Measurements from ENCODE around the gene RAD51B. TPM values are rescaled to one million over a fixed set of nuclear protein-coding genes. Genes with fewer than 3 reads are reported as not detected.

The RAD51B gene
- total RNA-seq, 1 experiment from 2014 or later: 20.0 TPM

GRCh38 chr14:68404652-68405183 lies 585.1 kb downstream of the RAD51B start (continued):
- TF ChIP-seq ZBTB33 (IDR thresholded peaks at IDR 0.05; ENCODE audit: extremely low read depth, insufficient replicate concordance, low read length): no peak
- no peak for TF ChIP-seq POLR2AphosphoS5 (IDR thresholded peaks at IDR 0.05; ENCODE audit: low read depth, low read length)
- no peak for TF ChIP-seq EGR1 (IDR thresholded peaks at IDR 0.05; ENCODE audit: low read depth)
- no peak for TF ChIP-seq SRF (IDR thresholded peaks at IDR 0.05; ENCODE audit: low read depth)
- no peak for TF ChIP-seq ZNF274 (IDR thresholded peaks at IDR 0.05; ENCODE audit: low read depth, low read length)
- TF ChIP-seq FOSL1 (IDR thresholded peaks at IDR 0.05; ENCODE audit: low read depth): no peak
- TF ChIP-seq EZH2 (IDR thresholded peaks at IDR 0.05): no peak
- TF ChIP-seq, protein P1, sequence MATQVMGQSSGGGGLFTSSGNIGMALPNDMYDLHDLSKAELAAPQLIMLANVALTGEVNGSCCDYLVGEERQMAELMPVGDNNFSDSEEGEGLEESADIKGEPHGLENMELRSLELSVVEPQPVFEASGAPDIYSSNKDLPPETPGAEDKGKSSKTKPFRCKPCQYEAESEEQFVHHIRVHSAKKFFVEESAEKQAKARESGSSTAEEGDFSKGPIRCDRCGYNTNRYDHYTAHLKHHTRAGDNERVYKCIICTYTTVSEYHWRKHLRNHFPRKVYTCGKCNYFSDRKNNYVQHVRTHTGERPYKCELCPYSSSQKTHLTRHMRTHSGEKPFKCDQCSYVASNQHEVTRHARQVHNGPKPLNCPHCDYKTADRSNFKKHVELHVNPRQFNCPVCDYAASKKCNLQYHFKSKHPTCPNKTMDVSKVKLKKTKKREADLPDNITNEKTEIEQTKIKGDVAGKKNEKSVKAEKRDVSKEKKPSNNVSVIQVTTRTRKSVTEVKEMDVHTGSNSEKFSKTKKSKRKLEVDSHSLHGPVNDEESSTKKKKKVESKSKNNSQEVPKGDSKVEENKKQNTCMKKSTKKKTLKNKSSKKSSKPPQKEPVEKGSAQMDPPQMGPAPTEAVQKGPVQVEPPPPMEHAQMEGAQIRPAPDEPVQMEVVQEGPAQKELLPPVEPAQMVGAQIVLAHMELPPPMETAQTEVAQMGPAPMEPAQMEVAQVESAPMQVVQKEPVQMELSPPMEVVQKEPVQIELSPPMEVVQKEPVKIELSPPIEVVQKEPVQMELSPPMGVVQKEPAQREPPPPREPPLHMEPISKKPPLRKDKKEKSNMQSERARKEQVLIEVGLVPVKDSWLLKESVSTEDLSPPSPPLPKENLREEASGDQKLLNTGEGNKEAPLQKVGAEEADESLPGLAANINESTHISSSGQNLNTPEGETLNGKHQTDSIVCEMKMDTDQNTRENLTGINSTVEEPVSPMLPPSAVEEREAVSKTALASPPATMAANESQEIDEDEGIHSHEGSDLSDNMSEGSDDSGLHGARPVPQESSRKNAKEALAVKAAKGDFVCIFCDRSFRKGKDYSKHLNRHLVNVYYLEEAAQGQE (IDR thresholded peaks at IDR 0.05; ENCODE audit: low read depth): no peak

DNA sequence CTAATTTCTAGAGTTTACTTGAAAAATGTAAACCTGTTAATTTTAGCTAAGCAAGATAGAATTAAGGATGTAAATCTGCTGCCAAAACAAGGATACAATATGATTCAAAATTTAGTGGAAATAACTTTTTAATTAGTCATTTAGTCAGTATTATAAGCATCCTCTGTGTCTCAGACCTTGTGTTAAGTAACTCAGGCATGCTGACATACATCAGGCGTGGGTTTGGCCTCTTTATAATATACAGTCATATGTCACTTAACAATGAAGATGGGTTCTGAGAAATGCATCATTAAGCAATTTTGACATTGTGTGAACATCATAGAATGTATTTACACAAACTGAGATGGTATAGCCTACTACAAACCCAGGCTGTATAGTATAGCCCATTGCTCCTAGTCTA lies 586.4 kb downstream of the RAD51B start:
- POLR2A ChIA-PET: no interaction called here
- intact Hi-C loops (cut with micrococcal nuclease): no loop called here
- CTCF ChIA-PET: no interaction called here

More for the DNA sequence above, 586.4 kb downstream of the RAD51B start:
- BruUV-seq (replicated peaks): no TSS peak
- TF ChIP-seq POLR2A (IDR thresholded peaks at IDR 0.05; ENCODE audit: borderline replicate concordance, extremely low read depth, insufficient read depth, insufficient read length): no peak
- TF ChIP-seq ZFX (IDR thresholded peaks at IDR 0.05): no peak
- TF ChIP-seq FOSL1 (IDR thresholded peaks at IDR 0.05; ENCODE audit: low read depth): no peak
- no peak for TF ChIP-seq ELF1 (IDR thresholded peaks at IDR 0.05; ENCODE audit: borderline replicate concordance, low read depth)
- Histone ChIP-seq H2AFZ (ENCODE audit: low read depth, low read length, poor library complexity, severe bottlenecking) (no peak overlapping the region), H3K9me2 (ENCODE audit: insufficient read depth) (no peaks in the 10 kb centered on the region), H3K4me2 (ENCODE audit: low read length) (no peak overlapping the region), H3K9ac (ENCODE audit: low read length) (no peak overlapping the region), H4K20me1 (ENCODE audit: insufficient read depth) (no peaks in the 10 kb centered on the region), H3K9me3 (ENCODE audit: control insufficient read depth in 1 of 2, insufficient read depth in 1 of 2, low read depth in 1 of 2, low read length in 2 of 2) (no peaks in the 10 kb centered on the region), H3K79me2 (ENCODE audit: insufficient read depth, low read length) (no peaks in the 10 kb centered on the region), H3K4me3 (replicated peaks in 1 of 2; ENCODE audit: low read depth in 1 of 2, low read length in 2 of 2) (no peak overlapping the region), H3K27ac (ENCODE audit: low read depth, low read length) (no peak overlapping the region), H3K27me3 (ENCODE audit: insufficient read depth, low read length) (no peaks in the 10 kb centered on the region), H3K36me3 (ENCODE audit: control insufficient read depth in 1 of 2, insufficient read depth in 2 of 2, low read length in 2 of 2) (no peaks in the 10 kb centered on the region), H3K4me1 (ENCODE audit: control insufficient read depth in 1 of 2, insufficient read depth in 2 of 2, low read length in 2 of 2) (peaks cover 32 to 60% of the 10 kb centered on the region in 2 experiments)
- ATAC-seq (no peak), DNase-seq (ENCODE audit: low read depth, low spot score) (no peak)
- RAD21 ChIA-PET (ENCODE audit: low non-redundant PET in 1 of 2, low total read pairs in 2 of 2, uncharacterized antibody in 2 of 2, unreplicated experiment in 2 of 2): no interaction called here

Data from HCT116 (cell line).